ENCODE measurements around the gene ANKRD34C.
"Not testable (repeated sequence)": the region's sequence is repeated elsewhere in the genome, so short reads cannot be mapped to it uniquely, and the experiment has no call there.

DNA sequence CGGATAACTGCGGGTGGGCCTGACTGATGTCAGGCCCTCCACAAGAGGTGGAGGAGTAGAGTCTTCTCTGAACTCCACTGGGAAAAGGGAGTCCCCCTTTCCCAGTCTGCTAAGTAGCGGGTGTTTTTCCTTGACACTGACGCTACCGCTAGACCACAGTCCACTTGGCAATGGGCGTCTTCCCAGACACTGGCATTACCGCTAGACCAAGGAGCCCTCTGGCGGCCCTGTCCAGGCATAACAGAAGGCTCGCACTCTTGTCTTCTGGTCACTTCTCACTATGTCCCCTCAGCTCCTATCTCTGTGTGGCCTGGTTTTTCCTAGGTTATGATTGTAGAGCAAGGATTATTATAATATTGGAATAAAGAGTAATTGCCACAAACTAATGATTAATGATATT, 37.5 kb downstream of the ANKRD34C start:
- TF ChIP-seq, protein P1, sequence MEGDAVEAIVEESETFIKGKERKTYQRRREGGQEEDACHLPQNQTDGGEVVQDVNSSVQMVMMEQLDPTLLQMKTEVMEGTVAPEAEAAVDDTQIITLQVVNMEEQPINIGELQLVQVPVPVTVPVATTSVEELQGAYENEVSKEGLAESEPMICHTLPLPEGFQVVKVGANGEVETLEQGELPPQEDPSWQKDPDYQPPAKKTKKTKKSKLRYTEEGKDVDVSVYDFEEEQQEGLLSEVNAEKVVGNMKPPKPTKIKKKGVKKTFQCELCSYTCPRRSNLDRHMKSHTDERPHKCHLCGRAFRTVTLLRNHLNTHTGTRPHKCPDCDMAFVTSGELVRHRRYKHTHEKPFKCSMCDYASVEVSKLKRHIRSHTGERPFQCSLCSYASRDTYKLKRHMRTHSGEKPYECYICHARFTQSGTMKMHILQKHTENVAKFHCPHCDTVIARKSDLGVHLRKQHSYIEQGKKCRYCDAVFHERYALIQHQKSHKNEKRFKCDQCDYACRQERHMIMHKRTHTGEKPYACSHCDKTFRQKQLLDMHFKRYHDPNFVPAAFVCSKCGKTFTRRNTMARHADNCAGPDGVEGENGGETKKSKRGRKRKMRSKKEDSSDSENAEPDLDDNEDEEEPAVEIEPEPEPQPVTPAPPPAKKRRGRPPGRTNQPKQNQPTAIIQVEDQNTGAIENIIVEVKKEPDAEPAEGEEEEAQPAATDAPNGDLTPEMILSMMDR (IDR thresholded peaks at IDR 0.05; ENCODE audit: low read length): not testable (repeated sequence)
- TF ChIP-seq EZH2 (IDR thresholded peaks at IDR 0.05; ENCODE audit: borderline replicate concordance, low read length): not testable (repeated sequence)

All from OCI-LY1 (cell line).